Activated CD4-positive, alpha-beta T cell treated with anti-CD3 and anti-CD28 coated beads for 24 hours (primary cell): ENCODE data around the gene ACKR1.
A peak's percentile ranks its signal among the peaks of the same experiment; 100 is the strongest.

Source experiments
- DNase-seq, 2 donors: peaks; one replicate each; pipeline ENCODE4 v3.0.0-alpha.2; 2020; ENCODE audit warnings: low read depth in 2 of 2

The ACKR1 gene, protein sequence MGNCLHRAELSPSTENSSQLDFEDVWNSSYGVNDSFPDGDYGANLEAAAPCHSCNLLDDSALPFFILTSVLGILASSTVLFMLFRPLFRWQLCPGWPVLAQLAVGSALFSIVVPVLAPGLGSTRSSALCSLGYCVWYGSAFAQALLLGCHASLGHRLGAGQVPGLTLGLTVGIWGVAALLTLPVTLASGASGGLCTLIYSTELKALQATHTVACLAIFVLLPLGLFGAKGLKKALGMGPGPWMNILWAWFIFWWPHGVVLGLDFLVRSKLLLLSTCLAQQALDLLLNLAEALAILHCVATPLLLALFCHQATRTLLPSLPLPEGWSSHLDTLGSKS

GRCh38 chr1:159204161-159205141 lies at the start of gene ACKR1:
Gene ACKR1, plus strand, starts transcription at chr1:159204875. Its CDS starts 85 bp downstream, at chr1:159204960.
- DNase-seq = no peak

- peak; percentile 44 to 66 for DNase-seq
Observed at GRCh38 chr1:159161001-159161718, 43.5 kb upstream of the ACKR1 start.

DNA sequence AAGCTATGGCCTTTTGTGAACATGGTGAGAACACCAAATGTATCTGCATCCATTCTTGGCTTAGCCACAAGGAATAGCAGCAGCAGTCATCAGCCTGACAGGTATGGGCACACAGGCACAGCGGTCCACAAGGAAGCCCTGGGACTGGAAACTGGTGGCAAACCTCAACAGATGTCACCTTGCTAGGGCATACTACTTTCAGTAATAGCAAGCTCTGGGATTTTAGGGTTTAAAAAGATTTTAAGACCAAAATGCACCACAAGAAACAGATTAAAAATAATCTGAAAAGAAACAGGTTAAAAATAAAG lies 43.0 kb upstream of the ACKR1 start:
- DNase-seq = no peak

GRCh38 chr1:159162516-159163265 lies 42.0 kb upstream of the ACKR1 start:
- DNase-seq = no peak

- no peak for DNase-seq
Observed at GRCh38 chr1:159163614-159164228, 41.0 kb upstream of the ACKR1 start.

DNA sequence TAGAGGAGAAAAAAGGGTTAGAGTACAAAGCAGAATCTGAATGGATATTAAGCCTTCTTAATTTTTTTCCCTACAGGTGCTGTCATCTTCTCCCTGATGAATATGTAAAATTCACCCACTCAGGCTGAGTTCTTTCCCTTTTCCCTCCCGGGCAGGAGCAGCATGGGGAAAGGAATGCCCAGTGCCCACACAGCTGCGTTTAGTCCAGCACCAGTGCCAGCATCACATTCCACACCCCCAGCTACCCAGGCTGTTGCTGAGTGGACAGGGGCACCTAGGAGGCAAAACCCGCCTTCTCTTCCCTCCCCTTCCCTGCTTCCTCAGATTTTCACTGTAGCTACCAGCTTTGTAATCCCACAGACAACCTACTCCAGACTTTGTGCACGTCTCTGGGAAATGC lies 36.6 kb upstream of the ACKR1 start:
- DNase-seq = no peak

DNA sequence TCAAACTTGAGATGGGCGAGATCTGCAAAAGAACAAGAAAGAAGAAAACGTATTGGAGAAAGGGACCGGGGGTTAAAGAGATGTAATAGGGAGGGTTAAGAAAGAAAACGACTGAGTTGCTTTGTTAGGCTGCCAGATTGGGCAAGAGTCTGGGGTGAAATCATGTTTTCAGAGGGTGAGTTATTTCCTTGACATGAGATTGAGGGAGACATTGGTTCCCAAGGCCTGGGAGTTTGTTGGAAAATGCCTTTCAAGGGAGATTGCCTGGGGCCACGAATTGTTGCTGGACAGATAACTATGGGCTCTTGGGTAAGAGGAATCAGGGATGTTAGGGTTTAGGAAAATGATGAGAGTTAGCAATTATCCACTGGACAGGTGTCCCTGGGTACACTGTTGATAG lies 34.0 kb upstream of the ACKR1 start:
- DNase-seq = no peak

DNA sequence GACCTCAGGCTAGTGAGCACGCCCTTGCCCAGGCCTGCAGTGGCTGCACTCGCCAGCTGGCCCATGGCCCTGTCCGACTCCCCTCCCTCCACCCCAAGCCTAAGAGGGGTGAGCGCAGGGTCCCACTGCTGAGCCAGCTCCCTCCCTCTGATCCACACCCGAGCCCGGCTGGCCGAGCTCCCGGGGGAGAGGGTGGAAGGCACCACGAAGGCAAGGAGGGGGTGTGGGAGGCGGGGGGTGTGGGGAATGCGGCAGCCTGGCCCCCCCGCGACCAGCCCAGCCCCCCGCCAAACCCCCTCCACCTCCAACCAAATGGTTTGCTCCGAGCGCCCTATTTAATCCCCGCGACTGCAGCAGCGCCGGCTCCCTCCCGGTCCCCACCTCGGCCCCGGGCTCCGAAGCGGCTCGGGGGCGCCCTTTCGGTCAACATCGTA lies 33.4 kb upstream of the ACKR1 start, which contains the start of gene CADM3:
CADM3 (plus strand) TSS at position 362 of the 434 bp plus-strand sequence. CDS start 151 bp downstream, outside the sequence.
- no peak for DNase-seq

DNA sequence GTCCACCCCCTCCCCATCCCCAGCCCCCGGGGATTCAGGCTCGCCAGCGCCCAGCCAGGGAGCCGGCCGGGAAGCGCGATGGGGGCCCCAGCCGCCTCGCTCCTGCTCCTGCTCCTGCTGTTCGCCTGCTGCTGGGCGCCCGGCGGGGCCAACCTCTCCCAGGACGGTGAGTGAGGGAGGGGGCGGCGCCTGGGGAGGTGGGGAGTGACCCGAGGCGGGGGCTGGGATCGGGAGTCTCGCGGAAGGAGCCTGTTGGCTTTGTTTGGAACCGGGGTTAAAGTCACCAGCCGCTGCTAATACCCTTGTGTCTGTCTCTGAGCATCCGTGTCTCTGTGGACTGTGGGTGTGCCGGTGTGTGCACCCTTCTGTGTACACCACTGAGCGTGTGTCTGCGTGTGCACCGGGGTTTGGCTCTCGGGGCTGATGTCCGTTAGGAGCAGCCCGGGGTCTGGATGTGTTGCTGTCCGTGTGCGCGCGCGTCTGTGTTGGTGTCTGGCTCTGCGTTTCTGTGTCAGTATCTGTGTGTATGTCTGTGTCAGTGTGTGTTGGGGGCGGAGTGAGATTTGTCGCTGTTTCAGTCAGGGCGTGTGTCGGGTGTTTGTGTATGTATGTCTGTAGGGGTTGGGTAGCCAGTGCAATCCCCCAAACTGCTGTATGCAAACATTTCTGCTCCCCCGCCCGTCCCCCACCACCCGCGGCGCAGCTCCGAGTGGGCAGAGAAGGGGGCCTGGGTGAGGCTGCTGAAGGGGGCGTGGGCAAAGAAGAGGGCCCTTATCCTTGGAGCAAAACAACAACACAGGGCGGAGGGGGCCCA lies 32.8 kb upstream of the ACKR1 start:
- DNase-seq = no peak

DNA sequence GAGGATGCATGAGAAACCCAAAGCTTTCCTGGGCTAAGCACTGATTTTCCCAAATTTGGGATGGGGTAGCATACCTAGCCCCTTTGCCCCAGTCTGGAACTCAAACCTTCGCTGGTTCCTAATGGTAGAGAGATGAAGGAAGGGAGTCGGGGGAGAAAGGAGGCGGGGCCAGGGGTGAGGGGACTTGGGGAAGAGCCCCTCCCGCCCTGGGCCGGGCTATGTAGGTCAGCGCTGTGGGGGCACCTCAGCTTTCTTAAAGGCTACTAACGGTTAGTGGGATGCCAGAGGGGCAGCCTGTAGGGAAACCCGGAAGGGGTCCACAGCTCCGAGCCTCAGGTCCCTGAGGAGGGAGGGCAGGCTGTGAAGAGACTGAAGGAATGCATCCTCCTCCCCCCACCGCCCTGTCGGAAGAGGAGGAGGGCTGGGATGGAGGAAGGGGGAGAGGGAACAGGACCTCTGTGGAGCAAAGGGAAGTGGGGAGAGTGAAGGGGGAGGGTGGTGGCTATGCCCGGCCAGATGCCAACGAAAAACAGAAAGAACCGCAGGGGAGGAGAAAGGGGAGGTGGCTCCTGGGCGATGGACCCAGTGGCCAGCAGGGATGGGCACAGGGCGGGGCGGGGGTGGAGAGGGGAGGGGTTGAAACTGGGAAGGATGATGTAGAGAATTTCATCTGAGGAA lies 31.9 kb upstream of the ACKR1 start:
- no peak for DNase-seq

DNA sequence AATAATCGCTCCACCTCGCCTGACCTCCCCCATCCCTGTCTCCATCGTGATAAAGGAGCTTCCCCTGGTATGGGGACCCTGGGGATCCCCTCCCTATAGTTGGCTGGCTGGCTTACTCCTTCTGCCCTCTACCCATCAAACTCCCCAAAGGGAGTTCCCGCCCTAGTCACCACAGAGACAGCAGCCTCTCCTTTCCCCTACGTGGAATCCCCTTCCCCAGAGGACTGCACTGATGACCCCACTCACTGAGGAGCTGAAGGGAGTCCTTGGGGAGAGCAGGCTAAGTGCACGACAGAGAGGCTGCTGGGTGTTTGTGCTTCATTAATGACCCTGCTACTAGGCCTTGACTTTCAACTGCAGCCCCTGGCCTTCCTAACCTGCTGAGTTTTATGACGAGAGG lies 31.4 kb upstream of the ACKR1 start:
- DNase-seq = no peak

- DNase-seq = no peak
Observed at GRCh38 chr1:159175571-159175970, 29.1 kb upstream of the ACKR1 start.

DNA sequence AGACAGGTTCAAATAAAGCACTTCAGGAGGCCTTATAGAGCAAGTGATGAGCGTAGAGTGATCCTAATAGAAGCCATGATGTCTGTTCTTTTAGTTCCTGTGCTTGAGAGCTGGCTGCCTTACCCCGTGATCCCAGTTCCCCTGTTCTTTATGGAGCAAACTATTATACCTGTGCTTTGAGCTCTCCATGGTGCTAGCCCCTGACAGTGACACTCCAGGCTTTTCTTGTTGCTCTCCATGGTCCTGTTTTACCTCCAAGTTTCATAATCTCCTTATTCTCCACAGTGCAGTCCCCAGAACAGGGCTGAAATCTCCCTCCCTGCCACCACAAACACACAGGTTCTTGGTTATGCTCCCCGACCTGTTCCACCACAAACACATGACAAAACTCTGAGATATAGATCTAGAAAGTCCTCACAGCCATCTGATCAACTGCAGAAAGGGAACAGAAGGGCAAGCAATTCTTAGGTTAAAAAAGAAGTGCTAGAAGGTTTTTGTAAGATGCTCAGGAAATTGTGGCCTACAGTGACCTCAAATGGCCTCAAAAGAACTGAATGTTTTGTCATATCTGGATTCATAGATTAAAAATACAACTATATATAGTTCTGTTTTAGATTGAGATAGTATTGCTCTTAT lies 27.3 kb upstream of the ACKR1 start:
- DNase-seq = no peak

- DNase-seq = no peak
Observed at GRCh38 chr1:159179906-159180305, 24.8 kb upstream of the ACKR1 start.

DNA sequence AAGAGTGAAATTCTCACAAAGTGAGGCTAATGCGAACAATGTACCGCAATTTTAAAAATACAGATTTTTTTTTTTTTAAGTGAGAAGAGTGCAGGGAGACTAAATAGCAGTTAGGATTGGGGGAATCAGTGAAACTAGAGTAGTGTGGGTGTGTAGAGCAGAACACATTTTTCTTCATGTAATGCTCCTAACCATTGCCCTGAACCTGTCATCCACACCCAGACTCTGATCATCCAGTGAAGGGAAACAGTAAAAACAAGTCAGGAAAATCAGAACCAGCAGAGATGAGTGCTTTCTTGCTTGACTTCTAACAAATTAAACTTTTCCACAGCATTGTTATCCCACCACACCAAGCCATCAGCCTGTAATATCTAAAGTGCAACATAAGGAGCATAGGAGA lies 24.2 kb upstream of the ACKR1 start:
- DNase-seq = no peak

DNA sequence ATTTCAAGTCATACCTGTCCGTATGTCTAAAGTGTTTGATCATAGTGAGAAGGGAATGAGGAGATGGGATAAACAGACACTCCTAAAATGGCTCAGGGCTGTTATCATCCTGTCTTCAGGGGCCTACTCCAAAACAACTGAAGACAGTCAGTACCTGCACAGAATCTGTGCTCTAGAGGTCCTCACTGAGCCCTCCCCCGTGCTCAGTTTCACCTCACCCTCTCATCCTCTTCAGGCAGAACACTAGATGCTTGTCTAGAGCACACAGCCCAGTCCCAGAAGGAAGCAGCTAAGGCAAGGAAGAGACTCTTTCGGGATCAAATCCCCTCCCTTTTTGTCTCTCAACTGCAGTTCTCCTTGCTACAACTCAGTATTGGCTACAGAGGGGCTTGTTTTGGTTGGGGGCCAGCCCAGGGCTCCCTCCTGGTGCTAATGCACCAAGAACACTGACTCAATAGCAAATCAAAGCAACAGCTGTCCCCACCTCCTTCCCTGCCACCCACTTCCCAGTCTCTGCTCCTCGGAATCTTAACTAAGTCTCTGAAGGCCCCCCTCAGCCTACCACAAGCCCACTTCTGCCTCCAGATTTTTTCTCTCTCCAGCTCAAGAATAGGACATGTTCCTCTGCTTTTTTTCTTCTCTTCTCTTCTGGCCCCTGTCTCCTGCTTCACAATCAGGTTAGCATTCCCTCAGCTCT lies 23.2 kb upstream of the ACKR1 start:
- no peak for DNase-seq

- no peak for DNase-seq
Observed at GRCh38 chr1:159184201-159184600, 20.5 kb upstream of the ACKR1 start.

DNA sequence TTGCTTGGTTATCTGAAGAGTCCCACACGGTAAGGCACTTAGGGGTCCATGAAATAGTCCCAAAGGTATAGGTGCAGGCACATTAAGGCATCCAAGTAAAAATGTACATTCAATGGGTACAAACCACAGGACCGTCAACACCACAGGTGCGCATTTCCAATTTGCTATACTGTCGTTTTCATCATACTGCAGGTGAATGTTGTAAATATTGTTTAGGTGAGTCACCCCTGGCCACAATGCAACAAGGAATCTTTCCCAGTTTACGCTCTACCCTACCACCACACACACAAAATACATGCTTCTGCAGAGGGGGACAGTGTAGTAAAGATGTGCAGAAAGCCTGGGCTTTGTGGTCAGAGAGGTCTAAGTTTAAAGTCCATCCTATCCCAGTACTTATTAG lies 19.6 kb upstream of the ACKR1 start:
- no peak for DNase-seq
